ENCODE data around the gene CLIP2. TPM values are rescaled to one million over a fixed set of nuclear protein-coding genes. Genes with fewer than 3 reads are reported as not detected.
A peak's percentile ranks its signal among the peaks of the same experiment; 100 is the strongest.

The CLIP2 gene
- total RNA-seq, 2 donors from 2014 or later: 77.8 to 81.6 TPM

DNA sequence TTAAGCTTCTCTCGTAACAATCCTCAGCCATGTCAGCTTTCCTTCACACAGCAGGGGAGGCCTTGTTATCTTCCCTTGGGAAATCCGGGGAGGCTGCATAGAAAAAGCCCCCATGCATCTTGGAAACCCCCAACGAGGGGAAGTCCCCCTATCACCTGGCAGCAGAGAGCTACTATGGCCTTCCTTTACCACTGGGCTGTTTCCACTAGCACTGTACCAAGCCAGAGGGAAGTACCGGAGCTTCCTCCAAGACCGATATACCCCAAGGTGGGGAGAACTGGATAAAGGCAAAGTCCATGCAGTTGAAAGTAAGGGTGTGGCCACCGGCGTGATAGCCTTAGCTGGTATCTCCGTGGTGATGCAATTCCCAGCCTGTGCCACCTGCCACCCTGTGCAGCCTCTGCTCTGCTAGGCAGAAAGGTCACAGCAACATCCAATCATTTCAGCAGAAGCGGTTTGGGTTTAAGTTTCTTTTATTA is 4.4 kb upstream of the CLIP2 start:
- Histone ChIP-seq H3K27ac (peak overlapping the region; percentile 79), H3K9me3 (no peaks in the 10 kb centered on the region), H3K4me1 (peaks cover 9% of the 10 kb centered on the region), H3K9ac (ENCODE audit: low read depth in 2 of 2, low read length in 2 of 2) (peak overlapping the region in 1 of 2 donors; percentile 3), H3K4me3 (no peak overlapping the region), H3K27me3 (no peaks in the 10 kb centered on the region), H3K36me3 (no peaks in the 10 kb centered on the region)
- TF ChIP-seq, protein P1, sequence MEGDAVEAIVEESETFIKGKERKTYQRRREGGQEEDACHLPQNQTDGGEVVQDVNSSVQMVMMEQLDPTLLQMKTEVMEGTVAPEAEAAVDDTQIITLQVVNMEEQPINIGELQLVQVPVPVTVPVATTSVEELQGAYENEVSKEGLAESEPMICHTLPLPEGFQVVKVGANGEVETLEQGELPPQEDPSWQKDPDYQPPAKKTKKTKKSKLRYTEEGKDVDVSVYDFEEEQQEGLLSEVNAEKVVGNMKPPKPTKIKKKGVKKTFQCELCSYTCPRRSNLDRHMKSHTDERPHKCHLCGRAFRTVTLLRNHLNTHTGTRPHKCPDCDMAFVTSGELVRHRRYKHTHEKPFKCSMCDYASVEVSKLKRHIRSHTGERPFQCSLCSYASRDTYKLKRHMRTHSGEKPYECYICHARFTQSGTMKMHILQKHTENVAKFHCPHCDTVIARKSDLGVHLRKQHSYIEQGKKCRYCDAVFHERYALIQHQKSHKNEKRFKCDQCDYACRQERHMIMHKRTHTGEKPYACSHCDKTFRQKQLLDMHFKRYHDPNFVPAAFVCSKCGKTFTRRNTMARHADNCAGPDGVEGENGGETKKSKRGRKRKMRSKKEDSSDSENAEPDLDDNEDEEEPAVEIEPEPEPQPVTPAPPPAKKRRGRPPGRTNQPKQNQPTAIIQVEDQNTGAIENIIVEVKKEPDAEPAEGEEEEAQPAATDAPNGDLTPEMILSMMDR (IDR thresholded peaks at IDR 0.05): no peak
- DNase-seq: peak; percentile 91
- intact Hi-C loops (cut with DNase I): no loop called here

DNA sequence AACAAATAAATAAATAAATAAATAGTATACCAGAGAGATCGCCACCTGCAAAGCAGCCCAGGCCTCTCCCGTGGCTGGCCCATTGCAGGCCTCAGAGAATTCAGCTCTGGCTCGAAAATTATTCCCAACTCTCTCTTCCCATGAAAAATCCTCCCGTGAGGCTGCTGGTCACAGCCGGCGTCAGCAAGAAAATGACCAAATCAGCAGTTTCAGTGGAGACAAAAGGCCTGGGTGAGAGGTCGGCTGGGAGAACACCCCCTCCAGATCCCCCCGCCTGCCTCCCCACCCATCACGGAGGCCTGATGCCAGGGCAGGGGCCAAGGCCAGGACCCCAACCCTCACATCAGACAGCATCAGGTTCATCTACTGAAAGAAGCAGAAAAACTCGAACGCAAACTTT is 3.1 kb upstream of the CLIP2 start:
- TF ChIP-seq, protein P1 (IDR thresholded peaks at IDR 0.05): no peak
- no peak overlapping the region for H3K27ac ChIP-seq
- no peaks in the 10 kb centered on the region for H3K36me3 ChIP-seq
- H3K4me3 ChIP-seq: no peak overlapping the region
- H3K9ac ChIP-seq (ENCODE audit: low read depth in 2 of 2, low read length in 2 of 2): peak overlapping the region in 1 of 2 donors; percentile 61
- DNase-seq: no peak
- H3K4me1 ChIP-seq: peaks cover 17% of the 10 kb centered on the region
- intact Hi-C loops (cut with DNase I): no loop called here
- no peaks in the 10 kb centered on the region for H3K27me3 ChIP-seq
- H3K9me3 ChIP-seq: no peaks in the 10 kb centered on the region

DNA sequence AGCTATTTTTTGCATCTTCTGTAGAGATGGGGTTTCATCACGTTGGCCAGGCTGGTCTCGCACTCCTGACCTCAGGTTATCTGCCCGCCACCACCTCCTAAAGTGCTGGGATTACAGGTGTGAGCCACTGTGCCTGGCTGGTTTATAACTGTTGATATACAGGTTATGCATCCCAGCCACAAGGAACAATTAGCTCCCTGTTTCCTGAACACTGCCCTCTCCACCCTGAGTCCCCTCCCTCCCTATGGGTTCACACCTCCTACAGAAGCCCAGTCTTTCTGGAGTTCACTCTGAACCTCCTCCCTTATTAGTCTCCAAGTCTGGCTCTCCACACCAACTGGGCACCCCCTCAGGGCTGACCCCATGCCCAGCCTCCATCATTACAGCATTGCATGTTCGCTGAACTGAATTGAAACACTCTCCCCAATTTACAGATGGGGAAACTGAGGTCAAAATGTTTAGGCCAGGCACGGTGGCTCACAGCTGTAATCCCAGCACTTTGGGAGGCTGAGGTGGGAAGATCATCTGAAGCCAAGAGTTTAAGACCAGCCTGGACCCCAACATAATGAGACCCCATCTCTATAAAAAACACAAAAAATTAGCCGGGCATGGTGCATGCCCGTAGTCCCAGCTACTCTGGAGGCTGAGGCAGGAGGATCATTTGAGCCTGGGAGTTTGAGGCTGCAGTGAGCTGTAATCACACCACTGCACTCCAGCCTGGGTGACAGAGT is 1.7 kb upstream of the CLIP2 start:
- no peaks in the 10 kb centered on the region for H3K36me3 ChIP-seq
- no peaks in the 10 kb centered on the region for H3K27me3 ChIP-seq
- H3K4me3 ChIP-seq: no peak overlapping the region
- intact Hi-C loops (cut with DNase I): no loop called here
- peak overlapping the region; percentile 79 for H3K27ac ChIP-seq
- H3K9me3 ChIP-seq: no peaks in the 10 kb centered on the region
- DNase-seq: peak; percentile 83
- H3K9ac ChIP-seq (ENCODE audit: low read depth in 2 of 2, low read length in 2 of 2): peak overlapping the region; percentile 54 to 87
- TF ChIP-seq, protein P1 (IDR thresholded peaks at IDR 0.05): no peak
- peaks cover 17% of the 10 kb centered on the region for H3K4me1 ChIP-seq

DNA sequence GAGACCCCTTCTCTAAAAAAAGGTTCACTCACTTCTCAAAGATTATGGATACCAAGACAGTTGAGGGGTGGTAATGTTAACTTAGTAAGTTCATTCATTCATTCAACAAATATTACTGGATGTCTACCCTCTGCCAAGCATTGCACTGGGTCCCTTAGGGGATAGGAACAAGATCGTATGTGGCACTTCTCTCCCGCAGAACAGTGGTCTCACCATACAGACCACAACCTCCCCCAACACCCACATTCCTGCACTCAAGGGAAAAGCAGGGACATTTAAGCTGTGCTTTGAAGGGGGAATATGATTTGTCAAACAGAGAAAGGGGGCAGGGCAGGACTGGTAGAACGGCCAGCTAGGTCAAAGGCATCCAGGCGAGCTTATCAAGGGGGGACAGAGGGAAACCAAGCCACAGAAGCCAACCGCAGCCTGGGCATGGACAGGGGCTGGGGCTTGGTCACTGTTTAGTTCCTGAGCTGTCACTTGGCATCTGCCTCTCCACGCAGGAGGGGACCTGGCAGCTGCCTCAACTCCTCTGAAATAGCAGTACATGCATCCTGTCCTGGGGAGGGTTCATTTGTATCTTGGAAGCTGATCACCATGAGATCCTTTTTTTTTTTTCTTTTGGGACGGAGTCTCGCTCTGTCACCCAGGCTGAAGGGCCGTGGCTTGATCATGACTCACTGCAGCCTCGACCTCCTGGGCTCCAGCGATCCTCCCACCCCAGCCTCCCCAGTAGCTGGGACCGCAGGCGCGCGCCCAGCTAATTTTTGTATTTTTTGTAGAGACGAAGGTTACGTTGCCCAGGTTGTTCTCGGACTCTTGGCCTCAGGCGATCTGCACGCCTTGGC is 949 bp upstream of the CLIP2 start:
- Histone ChIP-seq H3K4me1 (peaks cover 17% of the 10 kb centered on the region), H3K4me3 (peak overlapping the region; percentile 43), H3K9ac (ENCODE audit: low read depth in 2 of 2, low read length in 2 of 2) (peak overlapping the region; percentile 74 to 87), H3K36me3 (no peaks in the 10 kb centered on the region), H3K9me3 (no peaks in the 10 kb centered on the region), H3K27me3 (no peaks in the 10 kb centered on the region), H3K27ac (peak overlapping the region; percentile 79)
- intact Hi-C loops (cut with DNase I): no loop called here
- peak; percentile 53 for DNase-seq
- TF ChIP-seq, protein P1 (IDR thresholded peaks at IDR 0.05): no peak

DNA sequence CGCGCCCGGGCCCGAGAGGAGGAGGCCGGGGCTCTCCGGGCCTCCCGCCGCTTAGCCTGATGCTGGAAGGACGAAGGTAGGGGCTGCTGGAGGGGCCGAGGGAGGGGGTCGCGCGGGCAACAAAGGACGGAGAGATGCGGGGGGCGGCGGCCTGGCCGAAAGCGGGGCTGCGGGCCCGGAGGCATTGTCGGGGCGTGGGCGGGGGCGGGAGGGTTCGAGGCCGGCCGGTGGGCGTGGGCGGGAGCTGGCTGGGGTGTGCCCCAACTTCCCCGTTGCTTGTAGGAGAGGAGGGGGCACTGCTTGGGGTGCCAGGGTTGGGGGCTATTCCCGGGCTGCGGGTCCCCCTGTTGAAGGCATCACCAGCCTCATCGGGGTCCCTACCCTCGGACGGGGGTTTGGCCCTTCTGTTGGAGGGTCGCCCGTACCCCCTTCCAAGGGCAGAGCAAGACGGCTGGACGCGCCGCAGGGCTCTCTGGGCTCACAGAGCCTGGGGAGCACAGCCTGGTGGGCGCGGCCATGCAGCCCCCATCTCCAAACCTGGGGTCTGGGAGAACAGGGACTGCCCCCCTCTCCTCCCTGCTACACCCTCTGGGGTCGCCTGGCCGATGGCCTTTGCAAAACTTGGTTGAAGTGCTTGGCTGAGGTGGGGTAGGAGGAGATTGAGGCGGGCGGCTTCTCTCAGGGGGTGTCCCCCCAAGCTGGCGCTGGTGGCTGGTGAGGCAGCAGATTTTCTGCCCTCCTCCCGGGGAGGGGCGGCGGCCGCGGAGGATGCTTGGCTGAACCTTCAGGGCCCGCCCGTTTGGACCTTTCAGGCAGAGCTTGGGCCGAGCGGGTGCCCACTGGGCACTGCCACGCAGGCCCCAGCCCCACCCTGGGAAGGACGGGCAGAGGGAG is 699 bp downstream of the CLIP2 start:
- Histone ChIP-seq H3K9me3 (no peaks in the 10 kb centered on the region), H3K4me3 (peak overlapping the region; percentile 84), H3K4me1 (peaks cover 23% of the 10 kb centered on the region), H3K27ac (peak overlapping the region; percentile 87), H3K36me3 (no peaks in the 10 kb centered on the region), H3K9ac (ENCODE audit: low read depth in 2 of 2, low read length in 2 of 2) (peak overlapping the region; percentile 92 to 96), H3K27me3 (no peaks in the 10 kb centered on the region)
- intact Hi-C loops (cut with DNase I): loop anchor here (10.0 kb wide), 1 partner anchor 75 kb away; no protein-coding TSS in a partner anchor
- TF ChIP-seq, protein P1 (IDR thresholded peaks at IDR 0.05): no peak
- peak; percentile 73 for DNase-seq

Data from colonic mucosa (tissue), 4 donors.